ENCODE measurements around the gene KCNMA1.
A peak's percentile ranks its signal among the peaks of the same experiment; 100 is the strongest.

Gene KCNMA1

DNA sequence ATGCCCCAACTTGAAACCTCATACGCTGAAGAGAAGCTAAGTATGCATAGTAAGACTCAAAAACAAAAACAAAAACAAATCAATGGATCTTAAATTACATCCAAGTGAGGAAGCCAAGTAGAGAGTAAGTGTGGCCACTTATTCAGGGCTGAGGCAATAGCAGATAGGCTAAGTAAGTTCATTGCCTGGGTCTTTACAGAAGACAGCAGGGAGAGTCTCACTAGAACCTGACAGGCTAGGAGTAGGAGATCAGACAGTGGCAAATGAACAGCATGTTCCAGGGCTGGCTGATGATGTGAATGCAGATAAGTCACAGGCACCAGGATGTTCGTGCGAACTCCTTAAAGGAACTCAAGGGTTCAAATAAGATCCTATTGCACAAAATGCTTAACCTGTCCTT lies 568.6 kb downstream of the KCNMA1 start:
- DNase-seq (ENCODE audit: low read depth, low spot score) = no peak

DNA sequence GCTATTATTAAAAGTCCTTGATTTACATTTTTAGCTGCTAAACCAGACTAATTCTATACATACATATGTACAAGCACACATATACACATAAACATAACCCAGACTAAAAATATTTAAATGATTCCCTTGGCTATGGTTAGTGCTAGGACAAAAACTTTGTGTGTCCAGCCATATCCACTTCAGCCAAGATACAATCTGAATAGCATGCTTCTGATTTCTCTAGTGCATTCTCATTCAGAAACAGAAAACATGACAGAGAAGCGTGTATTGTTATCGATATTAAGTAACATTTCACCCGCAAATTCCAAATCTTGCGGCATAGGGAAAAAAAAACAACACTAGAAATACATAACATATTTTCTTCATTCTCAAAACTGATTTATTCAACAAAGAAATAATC lies 569.3 kb downstream of the KCNMA1 start:
- no peak for DNase-seq (ENCODE audit: low read depth, low spot score)

DNA sequence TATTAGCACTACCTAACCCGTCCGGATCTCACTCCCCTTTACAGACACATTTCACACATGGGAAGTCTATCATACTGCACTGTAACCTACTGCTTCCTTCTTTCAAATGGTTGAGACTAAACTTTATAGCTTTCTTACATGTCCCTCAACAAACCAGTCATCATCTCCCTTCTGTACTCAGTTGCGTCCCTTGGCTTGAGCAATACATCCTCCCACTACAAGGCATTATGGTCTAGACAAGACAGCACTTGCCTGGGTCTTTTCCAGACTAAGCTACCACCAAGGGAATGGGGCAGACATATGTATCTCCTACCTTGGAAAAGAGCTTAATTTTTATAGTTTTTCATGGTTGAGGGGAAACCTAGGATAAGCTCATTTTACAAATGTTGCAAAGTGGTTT lies 575.2 kb downstream of the KCNMA1 start:
- no peak for DNase-seq (ENCODE audit: low read depth, low spot score)

DNA sequence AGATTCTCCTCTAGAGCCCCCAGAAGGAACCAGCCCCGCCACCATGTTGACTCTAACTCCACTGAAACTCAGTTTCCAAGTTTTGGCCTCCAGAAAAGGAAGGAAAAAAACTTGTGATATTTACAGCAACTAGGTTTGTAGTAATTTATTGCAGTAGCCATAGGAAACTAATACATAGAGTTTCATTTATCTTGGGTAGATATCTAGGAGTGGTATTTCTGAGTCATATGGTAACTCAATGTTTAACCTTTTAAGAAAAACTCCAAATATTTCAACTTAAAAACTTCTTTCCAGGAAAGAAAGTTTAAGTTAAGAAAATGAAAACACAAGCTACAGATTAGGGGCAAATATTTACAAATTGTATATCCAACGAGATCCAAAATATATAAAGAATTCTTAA lies 576.7 kb downstream of the KCNMA1 start:
- DNase-seq (ENCODE audit: low read depth, low spot score) = no peak

DNA sequence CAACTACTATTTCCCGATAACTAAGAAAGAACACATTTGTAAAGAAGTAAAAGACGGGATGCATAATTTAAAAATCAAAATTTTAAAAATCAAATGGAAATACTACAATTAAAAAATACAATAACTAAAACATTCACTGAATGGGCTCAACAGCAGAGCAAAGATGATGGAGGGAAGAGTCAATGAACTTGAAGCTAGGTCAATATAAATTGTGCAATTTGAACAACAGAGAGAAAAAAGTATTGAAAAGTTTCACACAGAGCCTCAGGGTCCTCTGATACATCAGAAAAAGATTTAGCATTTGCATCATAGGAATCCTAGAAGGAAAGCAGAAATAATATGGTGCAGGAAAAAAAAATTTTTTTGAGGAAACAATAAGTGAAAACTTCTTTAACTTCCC lies 581.0 kb downstream of the KCNMA1 start:
- DNase-seq (ENCODE audit: low read depth, low spot score) = no peak

DNA sequence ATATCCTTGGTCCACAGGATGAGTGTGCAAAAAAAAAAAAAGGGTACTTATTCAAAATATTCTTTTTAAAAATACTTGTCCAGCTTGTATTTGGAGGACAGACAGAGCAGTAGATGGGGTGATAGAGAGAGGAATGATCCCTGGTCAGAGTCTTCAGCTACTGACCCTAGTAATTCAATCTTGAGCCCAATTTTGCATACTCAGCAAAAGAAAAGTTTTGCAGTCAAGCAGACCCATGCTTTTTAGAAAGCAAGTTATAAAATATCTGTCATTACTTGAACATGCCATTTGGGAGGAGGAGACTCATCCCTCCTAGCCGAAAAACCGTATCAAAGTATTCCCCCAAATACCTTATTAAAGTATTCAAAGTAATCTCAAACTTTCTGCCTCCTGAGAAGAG lies 585.0 kb downstream of the KCNMA1 start:
- no peak for DNase-seq (ENCODE audit: low read depth, low spot score)

DNA sequence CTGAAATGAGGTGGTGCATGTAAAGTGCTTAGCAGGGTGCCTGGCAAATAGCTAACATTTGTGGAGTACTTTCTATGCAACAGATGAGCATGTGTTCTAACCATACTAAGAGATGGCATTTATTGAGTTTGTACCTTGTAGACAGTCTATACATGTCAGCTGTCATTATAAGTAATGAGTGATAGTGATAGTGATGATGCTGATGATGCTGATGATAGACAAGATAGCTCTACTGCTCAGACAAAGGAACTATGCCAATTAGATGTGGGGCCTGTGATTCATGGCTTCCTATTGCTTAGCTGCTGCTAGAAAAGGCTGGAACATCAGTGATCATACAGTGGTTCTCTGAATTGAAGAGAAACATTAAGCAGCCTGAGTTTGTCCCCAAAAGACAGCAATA lies 585.8 kb downstream of the KCNMA1 start:
- no peak for DNase-seq (ENCODE audit: low read depth, low spot score)

DNA sequence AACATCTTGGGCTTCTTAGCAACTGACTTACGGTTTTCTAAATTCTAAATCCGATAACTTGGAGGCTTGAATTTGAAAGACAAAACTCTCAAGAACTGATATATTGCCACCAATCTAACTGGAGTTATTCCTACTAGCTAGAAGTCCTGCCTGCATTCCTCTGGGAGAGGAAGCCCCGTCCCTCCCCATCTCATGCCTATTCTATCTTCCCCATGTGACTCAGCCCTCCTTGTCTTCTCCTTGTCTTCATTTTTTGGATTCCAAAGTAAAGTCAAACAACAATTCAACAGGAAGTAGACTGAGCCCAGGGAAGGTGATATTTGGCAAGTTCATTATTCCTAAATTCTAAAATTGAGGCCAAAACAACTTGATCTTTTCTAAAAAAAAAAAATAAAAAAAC lies 587.7 kb downstream of the KCNMA1 start:
- DNase-seq (ENCODE audit: low read depth, low spot score) = peak; percentile 42

DNA sequence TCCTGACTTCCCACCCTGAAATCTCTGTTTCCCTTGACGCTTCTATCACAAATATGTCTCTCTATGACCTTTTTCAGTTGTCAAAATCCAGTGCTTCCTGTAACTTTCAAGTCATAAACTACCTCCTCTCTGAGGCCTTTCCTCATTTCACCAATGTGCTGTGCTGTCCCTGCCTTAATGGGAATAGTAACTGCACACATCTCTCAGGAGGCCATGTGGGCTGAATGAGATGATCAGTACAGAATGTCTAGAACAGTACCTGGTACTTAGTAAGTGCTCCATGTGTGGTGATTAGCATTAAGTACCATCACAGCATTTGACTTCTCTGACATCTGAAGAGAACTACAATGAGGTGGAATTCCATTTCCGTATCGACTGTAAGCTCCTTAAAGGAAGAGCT lies 588.5 kb downstream of the KCNMA1 start:
- no peak for DNase-seq (ENCODE audit: low read depth, low spot score)

DNA sequence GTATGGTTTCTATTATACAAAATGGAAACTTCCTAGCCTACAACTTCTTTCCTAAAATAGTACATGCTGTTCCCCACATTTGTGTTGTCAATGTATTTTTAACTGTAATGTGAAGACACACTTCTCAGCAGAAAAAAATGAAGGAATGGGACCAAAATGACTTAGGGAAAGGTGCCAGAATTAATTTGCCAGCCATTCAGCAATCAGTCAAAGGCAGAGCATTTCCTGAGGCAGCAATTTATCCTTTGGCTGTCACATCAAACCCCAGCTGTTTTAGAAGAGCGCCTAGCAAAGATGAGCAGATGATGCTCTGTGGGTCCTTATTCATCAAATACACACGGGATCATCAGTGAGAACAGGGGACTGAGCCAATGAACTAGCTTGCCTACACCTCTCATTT lies 592.5 kb downstream of the KCNMA1 start:
- no peak for DNase-seq (ENCODE audit: low read depth, low spot score)

DNA sequence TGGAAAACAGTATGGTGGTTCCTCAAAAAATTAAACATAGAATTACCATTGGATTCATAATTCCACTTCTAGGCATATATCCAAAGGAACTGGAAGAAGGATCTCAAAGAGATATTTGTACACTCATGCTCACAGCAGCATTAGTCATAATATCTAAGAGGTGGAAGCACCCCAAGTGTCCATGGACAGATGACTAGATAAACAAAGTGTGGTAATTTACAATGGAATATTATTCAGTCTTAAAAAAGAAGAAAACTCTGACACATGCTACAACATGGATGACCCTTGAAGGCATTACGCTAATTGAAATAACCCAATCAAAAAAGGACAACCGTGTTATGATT lies 594.2 kb downstream of the KCNMA1 start:
- DNase-seq (ENCODE audit: low read depth, low spot score) = no peak

DNA sequence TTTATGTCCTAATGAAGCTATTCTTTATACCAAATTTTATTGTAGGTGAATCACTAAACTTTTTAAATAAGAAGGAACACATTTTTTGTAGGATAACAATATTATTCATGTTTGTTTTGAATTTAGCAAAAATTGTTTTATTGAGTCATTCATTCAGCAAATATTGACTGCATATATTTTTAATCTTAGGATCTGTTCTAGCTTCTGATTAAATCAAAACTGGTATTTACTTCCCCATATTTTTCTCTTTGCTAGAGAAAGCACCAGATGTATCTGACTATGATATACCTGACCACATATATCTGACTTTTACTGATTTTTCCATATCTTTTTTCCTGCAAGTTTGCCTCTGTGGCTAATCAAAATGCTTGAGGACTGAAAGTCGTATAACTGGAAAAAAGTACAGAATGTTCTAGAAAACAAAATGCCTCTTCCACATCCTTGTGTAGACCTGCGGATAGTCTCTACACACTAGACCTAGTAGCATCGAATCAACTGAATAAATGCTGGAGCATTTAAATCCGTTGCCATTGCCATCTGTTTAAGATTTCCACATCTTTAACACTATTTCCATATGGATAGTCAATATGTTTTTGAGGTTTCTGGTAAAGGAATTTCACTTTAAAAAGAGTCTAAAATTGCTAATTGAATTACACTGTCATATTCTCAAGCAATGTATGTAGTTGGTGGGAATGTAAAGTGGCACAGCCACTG lies 594.7 kb downstream of the KCNMA1 start:
- no peak for DNase-seq (ENCODE audit: low read depth, low spot score)

DNA sequence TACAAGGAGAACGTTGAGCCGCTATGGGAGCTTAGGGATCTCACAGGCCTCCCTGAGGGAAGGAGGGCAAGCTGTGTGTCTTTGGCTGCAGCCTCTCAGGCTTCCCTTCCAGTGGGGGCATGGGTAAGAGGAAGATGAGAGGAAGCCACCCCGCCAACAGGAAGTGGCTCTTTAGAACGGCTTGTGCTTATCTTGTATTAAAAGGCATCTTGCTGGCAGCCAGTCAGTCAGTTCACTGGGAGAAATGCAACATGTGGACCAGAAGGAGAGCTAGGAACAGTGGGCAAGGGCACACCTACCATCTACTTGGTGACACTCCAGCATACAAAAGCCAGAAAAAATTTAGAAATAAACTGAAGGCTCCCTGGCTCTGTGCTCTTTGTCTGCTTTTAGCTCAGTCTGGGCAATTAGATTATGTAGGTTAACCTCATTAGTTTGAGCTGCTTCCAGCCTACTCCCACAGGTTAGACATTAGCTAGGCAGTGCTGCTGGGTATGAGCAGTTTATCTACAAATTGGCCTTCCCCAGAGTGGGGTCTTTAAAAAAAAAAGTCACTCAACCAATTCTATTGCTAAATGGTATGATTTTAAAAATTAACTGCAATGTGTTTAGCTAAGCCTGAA lies 595.9 kb downstream of the KCNMA1 start:
- no peak for DNase-seq (ENCODE audit: low read depth, low spot score)

DNA sequence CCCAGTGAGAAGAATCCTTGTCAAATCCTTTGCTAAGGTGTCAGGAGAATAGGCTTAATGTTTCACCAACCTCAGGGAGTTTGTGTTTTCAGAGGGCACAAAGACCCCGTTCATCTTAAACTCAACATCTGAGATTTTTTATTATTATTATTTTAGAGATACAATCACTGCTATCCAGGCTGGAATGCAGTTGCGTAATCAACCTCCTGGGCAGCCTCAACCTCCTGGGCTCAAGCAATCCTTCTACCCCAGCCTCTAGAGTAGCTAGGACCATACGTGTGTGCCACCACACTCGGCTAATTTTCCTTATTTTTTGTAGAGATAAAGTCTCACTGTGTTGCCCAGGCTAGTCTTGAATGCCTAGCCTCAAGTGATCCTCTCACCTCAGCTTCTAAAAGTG lies 599.2 kb downstream of the KCNMA1 start:
- DNase-seq (ENCODE audit: low read depth, low spot score) = no peak

DNA sequence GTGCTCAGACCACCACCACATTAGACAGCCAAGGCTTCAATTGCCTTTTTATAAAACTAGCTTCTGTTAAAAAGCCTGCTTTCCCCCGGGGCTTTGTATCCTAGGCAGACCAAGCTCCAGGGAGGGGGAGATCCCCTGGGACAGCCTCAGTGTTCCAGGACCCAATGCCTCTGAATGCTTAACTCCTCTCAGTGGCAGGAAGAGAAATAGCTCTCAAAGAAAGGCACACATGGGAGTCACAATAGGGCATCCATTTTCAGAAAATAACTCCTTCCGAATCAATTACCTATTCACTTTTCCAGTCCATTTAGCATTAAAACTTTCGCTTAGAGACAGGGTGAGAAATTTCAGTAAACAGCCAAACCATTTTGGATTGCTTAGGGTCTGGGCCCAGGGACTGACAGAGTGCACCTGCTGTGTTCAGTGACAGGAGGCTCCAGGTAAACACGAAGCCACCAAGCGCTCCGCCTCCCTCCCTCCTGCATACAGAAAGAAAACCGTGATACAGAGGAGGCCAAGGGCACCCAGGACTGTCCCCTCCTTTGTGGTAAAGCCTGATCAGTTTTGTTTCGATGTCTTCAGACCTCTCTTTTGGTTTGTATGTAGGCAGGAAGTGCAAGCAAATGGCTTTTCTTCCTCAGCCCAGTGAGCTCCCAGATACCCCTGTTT lies 599.7 kb downstream of the KCNMA1 start:
- no peak for DNase-seq (ENCODE audit: low read depth, low spot score)

DNA sequence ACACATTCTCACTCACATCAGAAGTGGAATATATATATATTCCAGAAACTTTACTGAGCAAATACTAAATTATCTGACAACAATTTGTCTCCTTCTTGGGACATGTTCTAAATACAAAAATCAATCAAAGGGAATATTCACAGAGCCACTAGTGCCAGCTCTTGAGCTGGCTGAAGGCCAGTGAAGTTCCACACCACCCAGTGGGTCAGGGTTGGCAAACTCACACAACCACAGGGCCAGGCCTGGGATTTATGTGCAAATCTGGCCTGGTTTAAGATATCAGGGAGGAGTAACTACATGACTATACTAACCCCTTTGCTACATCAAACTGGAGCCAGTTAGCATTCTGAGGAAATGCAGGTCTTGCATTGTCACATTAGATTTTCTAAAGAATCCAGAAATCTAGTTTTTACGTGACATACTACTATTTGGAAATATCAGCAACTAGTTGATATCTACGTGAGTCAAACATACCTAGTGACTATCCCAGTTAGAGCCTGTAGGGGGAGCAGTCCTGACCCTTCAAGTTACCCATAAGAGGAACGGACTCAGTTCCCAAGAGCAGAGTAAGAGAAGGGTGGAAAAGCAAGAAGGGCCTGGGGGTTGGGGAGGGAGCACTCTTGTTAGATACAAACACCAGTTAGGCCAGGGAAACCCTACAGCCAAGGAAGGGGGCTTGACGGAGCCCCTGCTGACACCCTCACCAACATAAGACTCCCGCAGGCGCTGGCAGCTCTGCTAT lies 600.4 kb downstream of the KCNMA1 start:
- DNase-seq (ENCODE audit: low read depth, low spot score) = peak; percentile 22

DNA sequence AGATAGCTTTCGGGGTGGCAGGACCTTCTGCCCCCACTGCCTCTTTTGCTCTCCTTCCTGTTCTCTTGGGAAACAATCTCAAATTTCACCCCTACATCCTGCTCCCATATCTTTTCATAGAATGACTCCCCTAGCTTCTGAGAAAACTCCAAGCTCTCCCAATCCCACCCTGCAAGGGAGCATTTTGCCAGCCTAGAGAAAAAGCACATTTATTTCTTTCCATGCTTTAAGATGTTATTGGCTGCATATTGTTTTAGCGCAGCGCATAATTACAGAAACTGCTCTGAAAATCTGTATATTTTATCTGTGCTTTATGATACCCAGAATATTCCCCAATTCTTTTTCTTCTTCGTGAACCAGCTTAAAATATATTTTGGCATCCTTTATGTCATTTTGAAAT lies 601.3 kb downstream of the KCNMA1 start:
- DNase-seq (ENCODE audit: low read depth, low spot score) = no peak

DNA sequence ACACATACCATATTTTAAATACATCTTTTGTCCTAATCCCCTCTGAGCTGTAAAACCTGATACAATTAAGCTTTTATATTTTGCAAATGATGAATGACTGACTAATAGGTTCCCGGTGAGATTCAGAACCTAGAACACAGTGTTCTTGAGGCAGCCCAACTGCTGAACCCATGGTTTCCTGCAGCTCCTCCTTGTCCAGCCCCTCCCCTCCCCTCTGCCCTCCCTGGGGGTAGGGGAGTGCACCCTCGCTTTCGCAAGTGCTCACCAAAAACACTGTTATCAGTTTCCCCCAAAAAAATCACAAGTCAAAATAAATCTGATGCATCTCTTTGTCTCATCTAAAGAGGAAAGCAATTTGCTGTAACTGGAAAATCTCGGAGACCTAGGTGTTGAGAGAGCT lies 602.8 kb downstream of the KCNMA1 start:
- no peak for DNase-seq (ENCODE audit: low read depth, low spot score)

DNA sequence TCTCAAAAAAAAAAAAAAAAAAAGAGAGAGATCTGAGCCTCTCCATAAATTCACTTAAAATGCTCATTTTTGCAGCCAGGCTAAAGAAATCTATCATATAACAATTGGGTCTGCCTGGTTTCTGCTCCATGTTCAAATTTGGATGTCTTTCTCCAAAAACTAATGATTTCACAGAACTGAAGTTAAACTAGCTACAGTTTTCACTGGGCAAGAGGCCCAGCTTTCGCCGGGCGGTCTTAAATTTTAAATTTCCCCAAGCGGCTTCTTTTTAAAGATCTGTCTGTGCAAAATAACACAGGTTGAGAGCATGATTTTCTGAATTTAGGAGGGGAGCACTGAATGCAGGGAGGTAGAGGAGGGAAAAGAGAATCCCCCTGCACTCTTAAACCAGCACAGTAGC lies 603.4 kb downstream of the KCNMA1 start:
- no peak for DNase-seq (ENCODE audit: low read depth, low spot score)

DNA sequence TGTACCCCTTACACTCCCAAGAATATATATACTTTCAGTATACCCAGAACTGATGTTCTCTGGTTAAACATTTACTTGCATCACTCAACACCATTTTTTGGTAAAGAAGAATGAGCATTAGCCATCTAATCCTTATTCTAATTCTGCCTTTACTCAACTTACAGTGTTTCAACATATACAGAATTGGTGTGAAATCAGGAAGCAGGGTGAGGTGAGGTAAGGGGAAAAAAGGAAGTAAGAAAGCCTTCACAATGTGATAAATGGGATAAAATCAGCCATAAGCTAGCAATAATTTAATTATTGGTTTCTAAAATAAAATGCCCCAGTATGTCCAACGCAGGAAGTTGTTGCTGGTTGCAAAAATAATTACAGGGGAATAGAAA lies 605.4 kb downstream of the KCNMA1 start:
- no peak for DNase-seq (ENCODE audit: low read depth, low spot score)

DNA sequence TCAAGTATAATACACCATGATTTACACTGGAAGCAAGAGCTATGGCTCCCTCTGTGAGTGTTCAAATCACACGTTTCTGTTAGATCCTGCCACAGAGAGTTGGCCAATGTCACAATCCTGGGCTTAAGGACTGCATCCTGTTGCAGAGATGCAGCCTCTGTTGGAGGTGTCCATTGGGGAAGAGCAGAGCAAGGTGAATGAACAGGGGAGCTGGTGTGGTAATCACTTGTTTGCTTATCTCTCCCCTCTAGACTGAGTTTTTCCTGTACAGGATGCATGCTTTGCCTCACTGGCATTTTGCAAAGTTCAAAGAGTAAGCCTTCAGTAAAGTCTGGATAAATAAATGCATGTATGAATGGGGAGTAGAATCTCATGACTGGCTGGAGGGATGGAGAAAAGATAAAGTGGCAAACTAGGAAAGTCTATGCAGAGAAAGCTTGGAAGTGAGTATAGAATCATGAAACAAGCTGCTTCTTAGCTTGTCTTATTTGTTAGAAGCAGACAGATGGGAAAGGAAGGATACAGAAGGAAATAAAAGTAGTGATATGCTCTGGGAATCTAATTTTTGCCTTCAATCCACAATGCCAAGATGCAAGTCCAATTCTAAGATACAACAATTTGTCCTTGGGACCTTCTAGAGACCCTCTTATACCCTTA lies 605.9 kb downstream of the KCNMA1 start:
- no peak for DNase-seq (ENCODE audit: low read depth, low spot score)

DNA sequence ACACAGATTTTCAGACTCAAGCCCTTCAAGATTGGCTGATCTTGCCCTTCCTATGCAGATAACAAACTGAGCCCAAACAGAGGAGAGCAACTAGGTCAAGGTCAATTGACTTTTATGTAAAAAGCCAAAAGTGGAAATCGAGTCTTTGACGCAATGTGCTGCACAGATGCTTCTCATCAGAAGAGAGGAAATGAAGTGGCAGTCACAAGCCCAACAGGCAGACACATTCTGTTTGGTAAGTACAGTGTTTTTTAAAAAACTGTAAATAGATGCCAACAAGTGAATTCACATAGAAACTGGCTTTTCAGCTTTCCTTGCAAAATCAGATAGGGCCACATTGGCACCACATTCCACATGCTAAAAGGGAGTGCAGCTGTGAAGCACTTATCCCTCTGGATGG lies 606.6 kb downstream of the KCNMA1 start:
- DNase-seq (ENCODE audit: low read depth, low spot score) = no peak

All from astrocyte of the hippocampus (primary cell).